HG03103 (cell line): ENCODE results near the gene HIGD1B.
"Not testable (repeated sequence)": the region's sequence is repeated elsewhere in the genome, so short reads cannot be mapped to it uniquely, and the experiment has no call there.

Experiments
- ATAC-seq: cut with Tn5 transposase; IDR thresholded peaks from one replicate; pipeline ENCODE4 v1.9.1; 2021; ENCODE audit warnings: low read depth; ENCODE audit not compliant: unreplicated experiment

The HIGD1B gene

GRCh38 chr17:44847586-44847985 lies at the start of gene HIGD1B:
Gene HIGD1B, plus strand, starts transcription at chr17:44847883. Its CDS starts 270 bp downstream, at chr17:44848153.
- no peak for ATAC-seq

GRCh38 chr17:44798356-44798755 lies 49.3 kb upstream of the HIGD1B start:
- no peak for ATAC-seq

GRCh38 chr17:44801880-44802279 lies 45.8 kb upstream of the HIGD1B start:
- no peak for ATAC-seq

GRCh38 chr17:44804302-44805089 lies 43.2 kb upstream of the HIGD1B start:
- ATAC-seq = no peak

- ATAC-seq = no peak
These were observed 40.4 kb upstream of the HIGD1B start for GRCh38 chr17:44807093-44807816.

- no peak for ATAC-seq
These were observed 39.9 kb upstream of the HIGD1B start for GRCh38 chr17:44807817-44808155.

GRCh38 chr17:44808156-44808555 lies 39.5 kb upstream of the HIGD1B start:
- no peak for ATAC-seq

GRCh38 chr17:44808656-44809388 lies 38.9 kb upstream of the HIGD1B start:
- ATAC-seq = not testable (repeated sequence)

GRCh38 chr17:44812263-44812662 lies 35.4 kb upstream of the HIGD1B start:
- ATAC-seq = no peak

- not testable (repeated sequence) for ATAC-seq
These were observed 29.2 kb upstream of the HIGD1B start for GRCh38 chr17:44818508-44818907.

- ATAC-seq = no peak
These were observed 27.0 kb upstream of the HIGD1B start for GRCh38 chr17:44820631-44821212.

- ATAC-seq = not testable (repeated sequence)
These were observed 22.4 kb upstream of the HIGD1B start for GRCh38 chr17:44825236-44825635.

- no peak for ATAC-seq
These were observed 21.4 kb upstream of the HIGD1B start for GRCh38 chr17:44826123-44826790.

- no peak for ATAC-seq
These were observed 19.8 kb upstream of the HIGD1B start for GRCh38 chr17:44827863-44828262.

- no peak for ATAC-seq
These were observed 18.7 kb upstream of the HIGD1B start for GRCh38 chr17:44828919-44829522.

GRCh38 chr17:44829523-44830358 lies 17.9 kb upstream of the HIGD1B start, which contains the start of gene GJC1:
Gene GJC1, minus strand, starts transcription at chr17:44830287. Its CDS starts 24,470 bp downstream, at chr17:44805817.
- ATAC-seq = no peak

GRCh38 chr17:44830359-44831288 lies 17.1 kb upstream of the HIGD1B start:
- ATAC-seq = no peak

- ATAC-seq = no peak
These were observed 16.3 kb upstream of the HIGD1B start for GRCh38 chr17:44831371-44831770.
